Measurements from ENCODE around the gene WNT3A. TPM values are rescaled to one million over a fixed set of nuclear protein-coding genes. Genes with fewer than 3 reads are reported as not detected.

WNT3A gene
- total RNA-seq, 6 experiments from 2014 or later = not detected

DNA sequence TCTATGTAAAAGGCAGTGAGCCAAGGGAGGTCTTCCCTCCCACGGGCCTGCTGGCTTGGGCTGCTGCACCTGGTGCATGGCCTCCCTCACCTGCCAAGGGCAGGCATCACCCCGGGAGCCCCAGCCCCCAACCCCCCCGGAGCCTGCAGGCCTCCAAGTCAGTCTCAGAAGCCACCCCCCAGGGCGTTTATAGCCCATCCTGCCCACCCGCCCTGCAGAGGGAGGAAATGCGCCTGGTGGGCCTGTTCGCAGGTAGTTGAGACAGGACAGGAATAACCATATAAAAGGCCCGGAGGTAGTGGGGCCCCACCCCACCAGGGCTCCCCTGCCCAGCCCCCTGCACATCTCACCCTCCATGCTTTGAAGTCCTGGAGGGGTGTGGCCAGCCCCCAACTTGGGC lies 57.5 kb downstream of the WNT3A start:
- Histone ChIP-seq H3K27me3 (peaks cover 0 to 20% of the 10 kb centered on the region in 2 donors), H3K9me3 (no peaks in the 10 kb centered on the region), H3K27ac (no peak overlapping the region), H3K4me1 (no peaks in the 10 kb centered on the region), H3K36me3 (no peaks in the 10 kb centered on the region), H3K4me3 (no peak overlapping the region)
- ATAC-seq (no peak), DNase-seq (peak in 1 of 3 donors; percentile 31)
- no peak for TF ChIP-seq POLR2A (IDR thresholded peaks at IDR 0.05)
- TF ChIP-seq CTCF (IDR thresholded peaks at IDR 0.05) = no peak
- intact Hi-C loops (cut with DNase I) = no loop called here
- 40% methylated on average over 1 of the region's 8 CpGs for WGBS (ENCODE audit: insufficient coverage, low coverage, low lambda C conversion rate, missing lambda C conversion rate)

GRCh38 chr1:228064741-228065542 lies 58.1 kb downstream of the WNT3A start:
- H3K27ac ChIP-seq = no peak overlapping the region
- no peak overlapping the region for H3K4me3 ChIP-seq
- ATAC-seq (no peak), DNase-seq (no peak)
- 54% methylated on average over 3 of the region's 15 CpGs for WGBS (ENCODE audit: insufficient coverage, low coverage, low lambda C conversion rate, missing lambda C conversion rate)
- no peaks in the 10 kb centered on the region for H3K9me3 ChIP-seq
- H3K36me3 ChIP-seq = no peaks in the 10 kb centered on the region
- peaks cover 0 to 17% of the 10 kb centered on the region in 2 donors for H3K27me3 ChIP-seq
- no peak for TF ChIP-seq POLR2A (IDR thresholded peaks at IDR 0.05)
- TF ChIP-seq CTCF (IDR thresholded peaks at IDR 0.05) = no peak
- H3K4me1 ChIP-seq = no peaks in the 10 kb centered on the region
- intact Hi-C loops (cut with DNase I) = no loop called here

DNA sequence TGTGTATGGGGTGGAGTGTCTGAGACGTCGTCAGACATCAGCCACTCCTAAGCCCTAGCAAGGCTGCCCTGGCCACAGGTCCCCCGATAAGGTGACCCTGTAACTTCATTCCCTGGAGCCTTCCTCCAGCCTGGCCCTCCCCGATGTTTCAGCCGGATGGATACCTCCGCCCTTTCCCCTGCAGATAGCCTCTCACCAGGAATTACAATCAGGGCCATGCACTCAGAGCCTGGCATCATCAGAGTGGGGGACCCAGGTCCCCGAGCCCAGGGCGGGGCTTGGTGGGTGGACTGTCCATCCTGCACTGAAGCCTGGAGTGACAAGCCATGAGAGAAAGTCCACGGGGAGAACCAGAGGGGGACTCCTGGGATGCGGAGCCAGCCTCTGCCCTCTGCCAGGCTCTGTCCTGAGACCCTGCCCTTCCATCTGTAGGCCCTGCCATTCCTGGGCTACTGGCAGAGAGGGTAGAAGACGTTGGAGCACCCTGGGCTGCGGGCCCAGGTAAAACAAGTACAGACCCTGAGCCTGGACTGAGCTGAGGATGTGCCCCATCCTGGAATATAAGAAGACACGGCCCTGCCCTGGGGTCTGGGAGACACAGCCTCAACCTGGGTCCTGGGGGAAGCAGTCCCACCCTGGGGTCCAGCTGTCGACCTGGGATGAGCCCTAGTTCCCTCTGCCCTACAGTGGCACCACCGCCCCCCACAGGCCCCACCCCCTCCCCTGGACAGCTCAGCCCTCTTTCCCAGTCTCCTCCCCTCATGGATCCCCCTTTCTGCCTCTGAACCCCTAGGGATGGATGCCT lies 58.9 kb downstream of the WNT3A start:
- intact Hi-C loops (cut with DNase I) = no loop called here
- TF ChIP-seq POLR2A (IDR thresholded peaks at IDR 0.05) (no peak), CTCF (IDR thresholded peaks at IDR 0.05) (no peak)
- Histone ChIP-seq H3K9me3 (no peaks in the 10 kb centered on the region), H3K36me3 (no peaks in the 10 kb centered on the region), H3K27me3 (peaks cover 0 to 9% of the 10 kb centered on the region in 2 donors), H3K4me1 (no peaks in the 10 kb centered on the region), H3K27ac (no peak overlapping the region), H3K4me3 (no peak overlapping the region)
- ATAC-seq (no peak), DNase-seq (peak in 1 of 3 donors; percentile 34)
- WGBS (ENCODE audit: insufficient coverage, low coverage, low lambda C conversion rate, missing lambda C conversion rate) = 44% methylated on average over 4 of the region's 15 CpGs

GRCh38 chr1:228066416-228066815 lies 59.6 kb downstream of the WNT3A start:
- intact Hi-C loops (cut with DNase I) = no loop called here
- Histone ChIP-seq H3K4me3 (no peak overlapping the region), H3K27ac (no peak overlapping the region), H3K36me3 (no peaks in the 10 kb centered on the region), H3K4me1 (no peaks in the 10 kb centered on the region), H3K27me3 (peaks cover 0 to 5% of the 10 kb centered on the region in 2 donors), H3K9me3 (no peaks in the 10 kb centered on the region)
- DNase-seq = no peak
- WGBS (ENCODE audit: insufficient coverage, low coverage, low lambda C conversion rate, missing lambda C conversion rate) = 30% methylated on average over 3 of the region's 4 CpGs
- no peak for TF ChIP-seq POLR2A (IDR thresholded peaks at IDR 0.05)
- TF ChIP-seq CTCF (IDR thresholded peaks at IDR 0.05) = no peak
- ATAC-seq = no peak

All from right lobe of liver (tissue), 6 donors.